Measurements from ENCODE around the gene TLCD5.

Gene TLCD5

GRCh38 chr11:120284272-120284671 lies 40.8 kb upstream of the TLCD5 start:
- no peak for TF ChIP-seq TCF12 (IDR thresholded peaks at IDR 0.05; ENCODE audit: low read depth)
- no peak for TF ChIP-seq ZBTB7A (IDR thresholded peaks at IDR 0.05; ENCODE audit: low read depth)
- TF ChIP-seq YY1 (IDR thresholded peaks at IDR 0.05; ENCODE audit: low read depth), result no peak
- no peak for TF ChIP-seq REST (IDR thresholded peaks at IDR 0.05; ENCODE audit: low read depth)
- TF ChIP-seq RAD21 (IDR thresholded peaks at IDR 0.05; ENCODE audit: low read depth), result no peak
- no peak for TF ChIP-seq TEAD4 (IDR thresholded peaks at IDR 0.05)
- TF ChIP-seq CREB1 (IDR thresholded peaks at IDR 0.05; ENCODE audit: low read depth), result no peak
- TF ChIP-seq CEBPB (IDR thresholded peaks at IDR 0.05), result no peak
- TF ChIP-seq EGR1 (IDR thresholded peaks at IDR 0.05), result no peak
- no peak for TF ChIP-seq NFIC (IDR thresholded peaks at IDR 0.05)
- TF ChIP-seq FOXM1 (IDR thresholded peaks at IDR 0.05; ENCODE audit: borderline replicate concordance, low read depth), result no peak
- TF ChIP-seq TAF1 (IDR thresholded peaks at IDR 0.05; ENCODE audit: low read depth), result no peak
- TF ChIP-seq, protein P1, sequence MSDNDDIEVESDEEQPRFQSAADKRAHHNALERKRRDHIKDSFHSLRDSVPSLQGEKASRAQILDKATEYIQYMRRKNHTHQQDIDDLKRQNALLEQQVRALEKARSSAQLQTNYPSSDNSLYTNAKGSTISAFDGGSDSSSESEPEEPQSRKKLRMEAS (IDR thresholded peaks at IDR 0.05), result no peak

GRCh38 chr11:120285256-120285655 lies 39.8 kb upstream of the TLCD5 start:
- TF ChIP-seq RAD21 (IDR thresholded peaks at IDR 0.05; ENCODE audit: low read depth) (no peak), FOXM1 (IDR thresholded peaks at IDR 0.05; ENCODE audit: borderline replicate concordance, low read depth) (no peak), ZBTB7A (IDR thresholded peaks at IDR 0.05; ENCODE audit: low read depth) (no peak), EP300 (IDR thresholded peaks at IDR 0.05; ENCODE audit: borderline replicate concordance) (no peak), YY1 (IDR thresholded peaks at IDR 0.05; ENCODE audit: low read depth) (no peak), TCF12 (IDR thresholded peaks at IDR 0.05; ENCODE audit: low read depth) (no peak), EGR1 (IDR thresholded peaks at IDR 0.05) (no peak), CEBPB (IDR thresholded peaks at IDR 0.05) (no peak), CREB1 (IDR thresholded peaks at IDR 0.05; ENCODE audit: low read depth) (no peak), REST (IDR thresholded peaks at IDR 0.05; ENCODE audit: low read depth) (no peak), NFIC (IDR thresholded peaks at IDR 0.05) (no peak), TEAD4 (IDR thresholded peaks at IDR 0.05) (no peak), TAF1 (IDR thresholded peaks at IDR 0.05; ENCODE audit: low read depth) (no peak)
- TF ChIP-seq, protein P1 (IDR thresholded peaks at IDR 0.05), result no peak
- TF ChIP-seq, protein P2, sequence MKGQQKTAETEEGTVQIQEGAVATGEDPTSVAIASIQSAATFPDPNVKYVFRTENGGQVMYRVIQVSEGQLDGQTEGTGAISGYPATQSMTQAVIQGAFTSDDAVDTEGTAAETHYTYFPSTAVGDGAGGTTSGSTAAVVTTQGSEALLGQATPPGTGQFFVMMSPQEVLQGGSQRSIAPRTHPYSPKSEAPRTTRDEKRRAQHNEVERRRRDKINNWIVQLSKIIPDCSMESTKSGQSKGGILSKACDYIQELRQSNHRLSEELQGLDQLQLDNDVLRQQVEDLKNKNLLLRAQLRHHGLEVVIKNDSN (IDR thresholded peaks at IDR 0.05), result no peak

DNA sequence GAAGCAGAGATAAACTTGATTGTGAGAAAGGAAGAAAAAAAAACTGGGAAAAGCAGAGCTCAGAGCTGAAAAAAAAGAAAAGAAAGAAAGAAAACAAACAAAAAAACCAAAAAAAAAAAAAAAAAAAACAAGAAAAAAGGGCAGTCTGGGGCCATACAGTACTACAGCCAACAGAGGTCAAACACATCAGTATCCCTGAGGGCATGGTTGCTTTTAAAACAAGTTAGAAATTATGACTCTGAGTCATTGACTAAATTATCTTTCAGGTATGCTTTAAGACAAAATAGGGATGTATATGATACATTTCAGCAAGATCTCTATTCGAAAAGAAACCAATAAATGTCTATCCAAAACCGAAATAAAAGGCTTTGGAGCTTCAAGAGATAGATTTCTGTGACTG lies 37.1 kb upstream of the TLCD5 start:
- TF ChIP-seq REST (IDR thresholded peaks at IDR 0.05; ENCODE audit: low read depth) (no peak), EGR1 (IDR thresholded peaks at IDR 0.05) (no peak), CEBPB (IDR thresholded peaks at IDR 0.05) (no peak), TCF12 (IDR thresholded peaks at IDR 0.05; ENCODE audit: low read depth) (no peak), TEAD4 (IDR thresholded peaks at IDR 0.05) (no peak), FOXM1 (IDR thresholded peaks at IDR 0.05; ENCODE audit: borderline replicate concordance, low read depth) (no peak), ZBTB7A (IDR thresholded peaks at IDR 0.05; ENCODE audit: low read depth) (no peak), NFIC (IDR thresholded peaks at IDR 0.05) (no peak), TAF1 (IDR thresholded peaks at IDR 0.05; ENCODE audit: low read depth) (no peak), CREB1 (IDR thresholded peaks at IDR 0.05; ENCODE audit: low read depth) (no peak), EP300 (IDR thresholded peaks at IDR 0.05; ENCODE audit: borderline replicate concordance) (no peak), YY1 (IDR thresholded peaks at IDR 0.05; ENCODE audit: low read depth) (no peak), RAD21 (IDR thresholded peaks at IDR 0.05; ENCODE audit: low read depth) (no peak)
- TF ChIP-seq, protein P1 (IDR thresholded peaks at IDR 0.05), result no peak
- TF ChIP-seq, protein P2 (IDR thresholded peaks at IDR 0.05), result no peak

- TF ChIP-seq, protein P2 (IDR thresholded peaks at IDR 0.05), result no peak
- no peak for TF ChIP-seq TCF12 (IDR thresholded peaks at IDR 0.05; ENCODE audit: low read depth)
- no peak for TF ChIP-seq CEBPB (IDR thresholded peaks at IDR 0.05)
These were observed 35.7 kb upstream of the TLCD5 start for GRCh38 chr11:120289426-120289825.

All from Ishikawa (cell line).